K562 (cell line): ENCODE data around the gene SCYL1. TPM values are rescaled to one million over a fixed set of nuclear protein-coding genes. Genes with fewer than 3 reads are reported as not detected.

ENCODE experiments used
- ATAC-seq: fragments of 200-7000 bp; cut with Tn5 transposase; 3 replicates; pipeline ENCODE4 v1.9.1; 2020; ENCODE audit warnings: moderate library complexity
- BruUV-seq: library from RNA; stranded (reverse); fragments of 400-500 nt; replicated peaks from 2 replicates; lab custom pipeline; 2021; lab: Mats Ljungman, UMichigan
- CTCF ChIA-PET: fragments of 300-600 bp; formaldehyde crosslinking; extraction: SDS; loops from one replicate; lab custom pipeline; 2021; ENCODE audit warnings: low intra/inter-chr PET ratio; lab: Yijun Ruan, JAX
- POLR2A ChIA-PET: fragments of 300-600, 350-650 bp; sonication (Branson Sonifier 250); formaldehyde crosslinking; extraction: SDS; loops from one replicate; lab custom pipeline; 2021; ENCODE audit warnings: antibody characterized with exemption, inconsistent platforms; lab: Yijun Ruan, JAX
- DNase-seq, 4 experiments: peaks; one replicate each; pipeline versions ENCODE4 v3.0.0 to v3.0.0-alpha.2; 2011 to 2018; ENCODE audit warnings: low spot score in 3 of 4, mixed read lengths in 3 of 4; ENCODE audit errors: extremely low read depth in 1 of 4
- FAIRE-seq: peaks from 2 replicates; lab custom pipeline; 2011; peaks lifted over from hg19 to GRCh38; lab: Jason Lieb, UNC
- H2AFZ ChIP-seq: 2 replicates; pipeline ENCODE4 v1.6.0; 2011; ENCODE audit warnings: low read depth, low read length, control low read depth, inconsistent platforms
- H3K27ac ChIP-seq: fragments of 200-600 bp; 3 replicates; pipeline ENCODE4 v1.8.0; 2011; ENCODE audit warnings: low read depth, mild to moderate bottlenecking, control low read depth, inconsistent platforms, low read length, moderate library complexity, mixed read lengths; ENCODE audit errors: extremely low read depth
- H3K27me3 ChIP-seq, 2 experiments: fragments of 300-600 bp in 1 of 2; 2 replicates in 1 of 2; 3 replicates in 1 of 2; pipeline versions ENCODE4 v1.6.0 to v1.8.0; 2011; ENCODE audit warnings: inconsistent platforms in 2 of 2, low read length in 2 of 2, mild to moderate bottlenecking in 1 of 2, mixed read lengths in 1 of 2, moderate library complexity in 1 of 2; ENCODE audit not compliant: control insufficient read depth in 2 of 2, insufficient read depth in 2 of 2
- H3K36me3 ChIP-seq: fragments of 300-600 bp; 3 replicates; pipeline ENCODE4 v1.8.0; 2011; ENCODE audit warnings: mild to moderate bottlenecking, low read length, inconsistent platforms; ENCODE audit not compliant: control insufficient read depth, insufficient read depth
- H3K4me1 ChIP-seq, 2 experiments: fragments of 200-600 bp in 1 of 2; replicated peaks in 1 of 2; 2 replicates in 1 of 2; 3 replicates in 1 of 2; pipeline versions ENCODE4 v1.5.1 to v1.8.0; 2011; ENCODE audit warnings: inconsistent platforms in 2 of 2, low read length in 2 of 2, mild to moderate bottlenecking in 1 of 2, mixed read lengths in 1 of 2, moderate library complexity in 1 of 2; ENCODE audit not compliant: control insufficient read depth in 2 of 2, insufficient read depth in 2 of 2
- H3K4me2 ChIP-seq: 2 replicates; pipeline ENCODE4 v1.6.1; 2011; ENCODE audit warnings: low read length, control low read depth, inconsistent platforms, mixed read lengths; ENCODE audit not compliant: insufficient read depth
- H3K4me3 ChIP-seq: fragments of 200-600 bp; sonication (generic), shearing (Covaris generic); 2 replicates; pipeline ENCODE4 v1.5.1; 2016; ENCODE audit warnings: control low read depth, inconsistent platforms
- H3K79me2 ChIP-seq: fragments of 200-600 bp; 3 replicates; pipeline ENCODE4 v1.8.0; 2011; ENCODE audit warnings: low read length, inconsistent platforms; ENCODE audit not compliant: control insufficient read depth, insufficient read depth
- H3K9ac ChIP-seq, 2 experiments: 2 replicates each; pipeline versions ENCODE4 v1.6.0 to v1.6.1; 2011; ENCODE audit warnings: low read depth in 2 of 2, low read length in 2 of 2, control low read depth in 1 of 2, inconsistent platforms in 1 of 2, mild to moderate bottlenecking in 1 of 2, mixed read lengths in 1 of 2; ENCODE audit not compliant: insufficient read depth in 1 of 2
- H3K9me1 ChIP-seq: one replicate; pipeline ENCODE4 v1.6.0; 2011; ENCODE audit warnings: inconsistent platforms, mild to moderate bottlenecking, low read length, moderate library complexity; ENCODE audit not compliant: control insufficient read depth, insufficient read depth
- H3K9me3 ChIP-seq: replicated peaks from 2 replicates; pipeline ENCODE4 v1.5.1; 2011; ENCODE audit warnings: low read depth, low read length, inconsistent platforms; ENCODE audit not compliant: control insufficient read depth, insufficient read depth
- H4K20me1 ChIP-seq: replicated peaks from 2 replicates; pipeline ENCODE4 v1.6.1; 2011; ENCODE audit warnings: low read length, inconsistent platforms, mixed read lengths; ENCODE audit not compliant: control insufficient read depth, insufficient read depth
- CCNT2 ChIP-seq: IDR thresholded peaks from 2 replicates; pipeline ENCODE4 v1.6.1; 2011; ENCODE audit warnings: borderline replicate concordance, low read depth, mild to moderate bottlenecking, moderate library complexity, mixed read lengths, low read length; ENCODE audit not compliant: insufficient read length; ENCODE audit errors: extremely low read depth
- DACH1 ChIP-seq: fragments of 450-650 bp; IDR thresholded peaks from 2 replicates; pipeline ENCODE4 v1.6.1; 2018; ENCODE audit not compliant: partially characterized antibody
- FIP1L1 ChIP-seq: fragments of 200-400 bp; formaldehyde crosslinking; IDR thresholded peaks from 2 replicates; pipeline ENCODE4 v1.6.1; 2018; ENCODE audit warnings: mild to moderate bottlenecking, low read depth, low read length; ENCODE audit not compliant: poor library complexity, severe bottlenecking
- GATAD2A ChIP-seq: fragments of 450-650 bp; IDR thresholded peaks from 2 replicates; pipeline ENCODE4 v1.6.1; 2017
- HNRNPK ChIP-seq: fragments of 200-400 bp; formaldehyde crosslinking; IDR thresholded peaks from one replicate; pipeline ENCODE4 v1.6.1; 2018; ENCODE audit warnings: mild to moderate bottlenecking, low read depth, low read length; ENCODE audit not compliant: poor library complexity, severe bottlenecking
- KAT2B ChIP-seq: IDR thresholded peaks from one replicate; pipeline ENCODE4 v1.6.1; 2012; ENCODE audit warnings: low read depth, mild to moderate bottlenecking, control low read depth, inconsistent platforms, low read length, moderate library complexity
- KHSRP ChIP-seq: fragments of 450-650 bp; IDR thresholded peaks from 2 replicates; pipeline ENCODE4 v1.6.1; 2017
- SIRT6 ChIP-seq: IDR thresholded peaks from one replicate; pipeline ENCODE4 v1.6.1; 2012; ENCODE audit warnings: low read depth, mild to moderate bottlenecking, control low read depth, inconsistent platforms, low read length, moderate library complexity
- SREBF2 ChIP-seq: sonication (generic); formaldehyde crosslinking; IDR thresholded peaks from 2 replicates; pipeline ENCODE4 v1.4.0; 2020; ENCODE audit warnings: mild to moderate bottlenecking, missing genetic modification reagents
- SRF ChIP-seq, 2 experiments: fragments of 250-450, 450-650 bp in 1 of 2; sonication (Bioruptor Pico) in 1 of 2; sonication (generic) in 1 of 2; formaldehyde crosslinking; IDR thresholded peaks; 2 replicates each; pipeline versions ENCODE4 v1.5.0 to v1.5.1; 2020 to 2022; ENCODE audit warnings: mild to moderate bottlenecking in 1 of 2, missing genetic modification reagents in 1 of 2
- TCFL5 ChIP-seq: fragments of 250-450 bp; sonication (Bioruptor Pico); conservative IDR thresholded peaks from 2 replicates; pipeline ENCODE4 v1.6.1; 2021; ENCODE audit warnings: mild to moderate bottlenecking, moderate library complexity, matching md5 sums
- ZEB2 ChIP-seq: fragments of 450-650 bp; IDR thresholded peaks from 2 replicates; pipeline ENCODE4 v1.6.1; 2016
- ZNF707 ChIP-seq: fragments of 250-450 bp; sonication (Bioruptor Pico); conservative IDR thresholded peaks from 2 replicates; pipeline ENCODE4 v1.8.0; 2022; ENCODE audit warnings: inconsistent platforms, mild to moderate bottlenecking, moderate library complexity
- WGBS: fragments of 100-300 bp; shearing (Covaris generic); methylation state at CpG from one replicate; pipeline ENCODE4 v1.1.6; 2016; ENCODE audit warnings: low coverage, mixed read lengths; ENCODE audit not compliant: insufficient coverage; ENCODE audit errors: missing lambda C conversion rate; 5-methylcytosine and 5-hydroxymethylcytosine counted together
- in situ Hi-C: fragments of 300-500 bp; cut with MboI; formaldehyde crosslinking; loops from 4 replicates; pipeline ENCODE4 v1.15.0; 2018; ENCODE audit warnings: inconsistent platforms, mixed read lengths
- intact Hi-C: fragments of 100-400 bp; cut with micrococcal nuclease; formaldehyde crosslinking; loops from 2 replicates; pipeline ENCODE4 v1.14.2; 2022
- polyA plus RNA-seq, 8 experiments: library from polyadenylated mRNA; depleted of rRNA in 4 of 8; stranded (reverse) in 5 of 8; unstranded in 3 of 8; fragments of >200 nt; fragmentation: Nextera tagmentation in 2 of 8; fragmentation: Illumina TruSeq in 1 of 8; extraction: Ambion mirVana in 2 of 8; extraction: Trizol in 1 of 8; gene quantifications; 2 replicates each; pipeline versions ENCODE4 v1.2.1 to v1.2.3, GENCODE V29; 2011 to 2014; ENCODE audit warnings: inconsistent platforms in 1 of 8, missing spikeins in 1 of 8
- total RNA-seq, 7 experiments: library from RNA; depleted of rRNA in 6 of 7; stranded (reverse); fragments of >200 nt in 6 of 7; fragmentation: Illumina TruSeq in 2 of 7; extraction: Trizol in 2 of 7; gene quantifications; 2 replicates each; pipeline versions ENCODE4 v1.2.1 to v1.2.3, GENCODE V29; 2011 to 2021; ENCODE audit warnings: low replicate concordance in 1 of 7
- TF ChIP-seq, protein P1 (sequence below), 2 experiments: fragments of 450-650 bp in 1 of 2; sonication (generic) in 1 of 2; formaldehyde crosslinking in 1 of 2; IDR thresholded peaks in 1 of 2; conservative IDR thresholded peaks in 1 of 2; 2 replicates each; pipeline versions ENCODE4 v1.6.1 to v1.8.1; 2016 to 2023; ENCODE audit warnings: mild to moderate bottlenecking in 2 of 2, moderate library complexity in 2 of 2, inconsistent platforms in 1 of 2, missing genetic modification reagents in 1 of 2
- TF ChIP-seq, protein P2 (sequence below): sonication (generic); formaldehyde crosslinking; IDR thresholded peaks from 2 replicates; pipeline ENCODE4 v1.8.0; 2022; ENCODE audit warnings: mild to moderate bottlenecking, missing genetic modification reagents
- TF ChIP-seq, protein P3 (sequence below): IDR thresholded peaks from 3 replicates; pipeline ENCODE4 v1.6.1; 2011; ENCODE audit warnings: borderline replicate concordance, mild to moderate bottlenecking; ENCODE audit not compliant: insufficient read length, insufficient read depth

The SCYL1 gene
- total and polyA plus RNA-seq, 9 of the 15 experiments (the other 6 are each of a cell fraction or from before 2014, with no cell fraction given) = 1.9 to 145 (median 57.6) TPM

DNA sequence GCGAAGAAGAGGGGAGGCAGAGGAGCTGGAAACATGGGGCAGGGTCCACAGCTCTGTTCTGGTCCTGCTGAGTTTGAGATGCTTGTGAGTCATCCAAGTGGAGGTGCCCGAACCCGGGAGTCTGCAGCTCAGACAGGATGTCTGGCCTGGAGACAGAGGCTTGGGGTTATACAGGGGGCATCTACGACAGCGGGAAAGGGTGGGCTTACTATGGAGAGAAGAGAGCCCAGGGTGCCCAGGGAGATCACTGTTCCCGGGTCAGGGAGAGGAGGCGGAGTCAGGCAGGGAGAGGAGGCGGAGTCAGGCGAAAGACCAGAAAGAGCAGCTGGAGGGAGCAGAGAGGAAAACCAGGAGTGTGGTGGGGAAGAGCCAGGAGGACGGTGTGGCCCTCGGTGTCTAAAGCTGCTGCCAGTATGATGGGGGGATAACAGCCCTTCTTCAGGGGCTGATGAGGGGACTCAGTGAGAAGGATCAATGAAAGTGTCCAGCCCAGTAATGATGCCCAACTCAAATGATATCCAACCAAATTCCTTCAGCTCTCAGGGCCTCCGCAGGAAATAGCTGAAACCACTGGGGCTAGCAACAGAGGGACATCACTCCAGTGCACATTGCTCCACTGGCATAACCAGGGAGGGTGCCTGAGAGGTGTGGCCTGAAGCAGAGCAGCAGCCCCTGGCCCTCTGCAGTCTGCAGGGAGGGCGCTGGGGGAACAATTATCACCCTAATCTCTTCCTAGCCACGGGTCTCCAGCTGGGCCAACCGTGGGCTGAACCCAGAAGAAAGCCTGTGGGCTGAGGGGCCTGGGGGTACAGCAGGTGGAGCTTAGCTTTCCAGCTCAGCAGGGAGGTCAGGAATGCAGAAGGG is 35.9 kb downstream of the SCYL1 start (continued):
- TF ChIP-seq, protein P1, sequence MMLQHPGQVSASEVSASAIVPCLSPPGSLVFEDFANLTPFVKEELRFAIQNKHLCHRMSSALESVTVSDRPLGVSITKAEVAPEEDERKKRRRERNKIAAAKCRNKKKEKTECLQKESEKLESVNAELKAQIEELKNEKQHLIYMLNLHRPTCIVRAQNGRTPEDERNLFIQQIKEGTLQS (IDR thresholded peaks at IDR 0.05) = 0 out of 2 replicates have a peak, but pooled peaks have one; percentile 6
- TF ChIP-seq, protein P1 (CRISPR knock-in tag; conservative IDR thresholded peaks at IDR 0.05) = no peak

DNA sequence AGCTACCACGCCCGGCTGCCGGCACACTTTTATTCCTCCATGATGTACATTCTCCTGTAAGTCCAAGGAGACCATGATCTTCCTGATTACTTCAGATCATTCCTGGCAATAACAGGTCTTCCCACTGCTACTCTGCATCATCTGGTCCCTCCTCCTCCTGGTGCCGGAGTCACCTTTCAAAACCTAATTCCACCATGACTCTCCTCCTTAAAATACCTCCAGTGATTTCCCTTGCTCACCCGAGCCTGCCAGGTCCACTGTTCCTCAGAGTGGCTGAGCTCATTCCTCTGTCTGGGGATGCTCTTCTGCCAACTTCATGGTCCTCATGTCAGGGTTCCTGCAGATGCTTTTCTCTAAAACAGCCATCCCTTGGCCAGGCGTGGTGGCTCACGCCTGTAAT is 37.1 kb downstream of the SCYL1 start:
- H3K4me3 ChIP-seq = no peak overlapping the region
- BruUV-seq = no TSS peak
- H4K20me1 ChIP-seq = no peaks in the 10 kb centered on the region
- intact Hi-C loops = no loop called here
- DNase-seq (no peak), FAIRE-seq (no peak), ATAC-seq (no peak)
- CTCF ChIA-PET = no interaction called here
- no peak overlapping the region for H3K4me2 ChIP-seq
- H3K9me3 ChIP-seq = no peaks in the 10 kb centered on the region
- H3K9ac ChIP-seq = no peak overlapping the region
- no peaks in the 10 kb centered on the region for H3K27me3 ChIP-seq
- POLR2A ChIA-PET = interaction anchor here (0.7 to 3.6 kb wide), 4 partner anchors 10 to 139 kb away, joined by 3 to 22 read pairs (median 4); partner anchors contain the start of genes FAM89B, MALAT1 and ZNRD2
- no peaks in the 10 kb centered on the region for H3K79me2 ChIP-seq
- H3K36me3 ChIP-seq = no peaks in the 10 kb centered on the region
- in situ Hi-C loops = no loop called here
- H3K4me1 ChIP-seq = peaks cover 32 to 50% of the 10 kb centered on the region in 2 experiments
- no peak overlapping the region for H2AFZ ChIP-seq
- no peak overlapping the region for H3K27ac ChIP-seq
- no peaks in the 10 kb centered on the region for H3K9me1 ChIP-seq
- 65% methylated on average over 7 of the region's 7 CpGs for WGBS
- TF ChIP-seq GATAD2A (no peak), SREBF2 (CRISPR knock-in tag) (no peak), TCFL5 (CRISPR knock-in tag) (no peak), HNRNPK (no peak), ZNF707 (CRISPR knock-in tag) (no peak), KAT2B (no peak), ZEB2 (no peak), SRF (CRISPR knock-in tag; IDR thresholded peaks at IDR 0.05) (no peak), SIRT6 (no peak), DACH1 (no peak), FIP1L1 (no peak), CCNT2 (no peak), KHSRP (no peak)
- TF ChIP-seq, protein P2, sequence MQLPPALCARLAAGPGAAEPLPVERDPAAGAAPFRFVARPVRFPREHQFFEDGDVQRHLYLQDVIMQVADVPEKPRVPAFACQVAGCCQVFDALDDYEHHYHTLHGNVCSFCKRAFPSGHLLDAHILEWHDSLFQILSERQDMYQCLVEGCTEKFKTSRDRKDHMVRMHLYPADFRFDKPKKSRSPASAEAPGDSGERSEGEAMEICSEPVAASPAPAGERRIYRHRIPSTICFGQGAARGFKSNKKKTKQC (CRISPR knock-in tag) = no peak
- TF ChIP-seq, protein P3, sequence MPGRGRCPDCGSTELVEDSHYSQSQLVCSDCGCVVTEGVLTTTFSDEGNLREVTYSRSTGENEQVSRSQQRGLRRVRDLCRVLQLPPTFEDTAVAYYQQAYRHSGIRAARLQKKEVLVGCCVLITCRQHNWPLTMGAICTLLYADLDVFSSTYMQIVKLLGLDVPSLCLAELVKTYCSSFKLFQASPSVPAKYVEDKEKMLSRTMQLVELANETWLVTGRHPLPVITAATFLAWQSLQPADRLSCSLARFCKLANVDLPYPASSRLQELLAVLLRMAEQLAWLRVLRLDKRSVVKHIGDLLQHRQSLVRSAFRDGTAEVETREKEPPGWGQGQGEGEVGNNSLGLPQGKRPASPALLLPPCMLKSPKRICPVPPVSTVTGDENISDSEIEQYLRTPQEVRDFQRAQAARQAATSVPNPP = no peak
